UCSD-AML1 (cell line): ENCODE results near the gene HACD2.

Experiments
- DNase-seq: peaks from one replicate; lab custom pipeline; 2025; ENCODE audit not compliant: unreplicated experiment; lab: John Stamatoyannopoulos, UW

HACD2 gene, protein sequence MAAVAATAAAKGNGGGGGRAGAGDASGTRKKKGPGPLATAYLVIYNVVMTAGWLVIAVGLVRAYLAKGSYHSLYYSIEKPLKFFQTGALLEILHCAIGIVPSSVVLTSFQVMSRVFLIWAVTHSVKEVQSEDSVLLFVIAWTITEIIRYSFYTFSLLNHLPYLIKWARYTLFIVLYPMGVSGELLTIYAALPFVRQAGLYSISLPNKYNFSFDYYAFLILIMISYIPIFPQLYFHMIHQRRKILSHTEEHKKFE

DNA sequence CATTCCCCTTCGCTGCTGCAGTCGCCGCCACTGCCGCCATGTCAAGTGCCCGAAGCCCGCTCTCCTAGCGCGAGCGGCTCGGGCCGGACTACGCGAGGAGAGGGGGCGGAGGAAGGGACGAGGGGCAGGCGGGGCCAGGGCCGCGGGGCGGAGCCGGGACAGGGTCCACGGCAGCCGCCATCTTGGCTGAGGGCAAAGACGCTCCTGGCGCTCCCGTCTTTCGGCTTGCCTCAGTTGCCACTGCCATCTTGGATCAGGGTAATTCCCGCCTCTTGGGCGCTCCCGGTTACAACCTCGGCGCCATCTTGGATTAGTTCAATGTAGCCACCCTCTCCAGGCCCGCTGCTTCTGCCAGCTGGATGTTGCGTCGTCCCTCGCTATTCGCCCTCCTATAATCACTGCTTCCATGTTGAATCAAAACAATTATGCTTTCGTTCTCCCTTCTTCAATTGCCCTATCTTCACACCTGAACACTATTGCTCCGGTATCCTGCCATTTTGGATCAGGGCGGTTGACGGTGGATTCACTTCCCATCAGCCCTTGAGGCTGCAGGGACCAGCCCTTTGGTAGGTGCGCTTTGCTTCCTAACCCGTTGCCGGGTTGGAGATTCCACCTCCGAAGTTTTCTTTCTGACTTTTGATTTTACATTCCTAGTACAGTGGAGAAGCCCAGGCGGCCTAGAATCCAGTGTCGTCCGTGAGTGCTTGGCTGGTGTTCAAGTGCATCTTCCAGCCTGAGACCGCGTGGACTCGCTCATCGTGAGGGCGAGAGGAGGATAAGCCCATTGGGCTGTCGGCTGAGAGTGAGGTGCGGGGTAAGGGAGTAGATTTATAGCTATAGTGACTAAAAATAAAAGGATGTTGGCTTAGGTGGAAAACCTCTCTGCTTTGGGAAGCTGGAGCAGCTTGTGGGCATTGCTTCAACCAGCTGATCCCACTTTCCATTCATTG is at the start of gene HACD2:
TSS of gene HACD2 (minus strand) at position 66 of the 950 bp plus-strand sequence. CDS start at position 40, 26 bp downstream.
- DNase-seq: peak; percentile 98

DNA sequence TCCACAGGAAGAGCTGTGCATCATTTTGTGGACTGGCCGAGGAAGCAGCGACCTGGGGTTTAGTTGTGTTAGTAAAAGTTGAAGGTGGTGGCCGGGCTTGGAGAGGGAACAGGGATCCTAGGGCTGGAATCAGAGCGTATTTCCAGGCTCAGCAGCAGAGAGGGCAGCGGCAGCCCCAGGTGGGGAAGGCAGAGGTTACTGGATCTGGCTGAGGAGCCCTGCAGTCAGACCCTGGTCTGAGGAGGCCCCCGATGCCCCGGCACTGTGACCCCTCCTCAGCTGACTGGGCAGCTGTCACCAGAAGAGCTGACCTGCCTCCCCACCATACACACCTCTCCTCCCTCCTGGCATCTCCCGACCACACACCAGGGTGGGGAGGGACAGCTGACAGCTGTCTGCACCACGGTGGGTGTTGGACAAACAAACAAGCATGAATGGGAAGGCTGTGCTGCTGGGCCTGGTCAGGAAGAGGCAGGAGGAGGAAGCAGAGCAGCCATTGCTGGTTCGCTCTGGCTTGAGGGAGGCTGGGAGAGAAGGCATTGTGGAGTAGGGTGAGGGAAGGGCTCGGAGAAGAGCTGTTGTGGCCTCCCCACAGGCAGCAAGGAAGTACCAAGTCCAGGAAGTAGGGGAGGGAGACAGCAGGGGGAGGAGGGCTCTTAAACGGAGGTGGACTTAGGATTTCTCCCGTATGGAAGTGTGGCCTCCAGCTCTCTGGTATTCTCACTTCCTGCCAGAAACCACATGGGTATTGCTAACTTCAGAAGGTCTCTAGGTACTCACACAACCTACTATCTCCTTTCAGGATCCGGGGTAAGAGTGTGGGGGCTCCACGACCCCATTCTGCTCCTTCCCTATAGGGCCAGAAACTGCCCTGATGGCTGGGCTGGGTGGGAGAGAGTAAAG is 49.5 kb upstream of the HACD2 start:
- DNase-seq: peak; percentile 42

DNA sequence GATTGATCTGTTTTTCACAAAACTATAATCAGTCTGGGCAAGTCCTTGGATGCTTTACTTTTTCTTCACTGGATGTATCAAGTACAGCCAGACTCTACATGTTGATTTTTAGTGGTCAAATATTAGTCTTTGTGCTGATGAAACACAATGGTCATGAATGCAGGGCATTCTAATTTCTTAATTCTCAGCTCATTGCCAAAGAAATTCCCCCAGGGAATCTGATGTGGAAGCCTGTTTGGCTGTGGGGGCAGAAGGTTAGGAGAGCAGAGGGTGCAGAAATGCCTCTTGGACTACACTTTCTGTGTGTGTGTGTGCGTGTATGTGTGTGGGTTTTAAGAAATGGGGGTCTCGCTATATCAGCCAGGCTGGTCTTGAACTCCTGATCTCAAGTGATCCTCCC is 48.7 kb upstream of the HACD2 start:
- DNase-seq: no peak

DNA sequence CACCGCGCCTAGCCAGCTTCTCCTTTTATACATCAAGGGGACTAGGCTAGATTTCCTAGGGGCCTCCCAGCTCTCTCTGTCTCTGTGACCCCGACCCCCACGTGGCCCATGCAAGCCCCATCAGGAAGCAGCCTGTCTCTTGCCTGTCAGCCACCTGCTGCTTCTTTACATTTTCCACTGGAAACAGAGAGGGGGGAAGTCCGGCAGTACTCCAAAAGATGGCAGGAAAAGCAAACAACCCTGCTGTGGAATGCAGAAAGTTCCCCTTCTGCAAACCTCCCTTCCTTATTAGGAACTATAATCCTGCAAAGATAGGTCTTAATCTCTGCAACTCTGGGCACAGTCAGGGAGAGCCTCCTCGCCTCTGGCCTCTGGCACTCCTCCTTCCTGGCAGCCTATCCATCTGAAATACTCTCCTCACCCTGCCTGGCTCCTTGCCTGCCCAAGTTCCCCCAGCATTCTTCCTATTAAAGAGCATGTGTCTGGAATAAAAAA is 47.4 kb upstream of the HACD2 start:
- peak; percentile 49 for DNase-seq

DNA sequence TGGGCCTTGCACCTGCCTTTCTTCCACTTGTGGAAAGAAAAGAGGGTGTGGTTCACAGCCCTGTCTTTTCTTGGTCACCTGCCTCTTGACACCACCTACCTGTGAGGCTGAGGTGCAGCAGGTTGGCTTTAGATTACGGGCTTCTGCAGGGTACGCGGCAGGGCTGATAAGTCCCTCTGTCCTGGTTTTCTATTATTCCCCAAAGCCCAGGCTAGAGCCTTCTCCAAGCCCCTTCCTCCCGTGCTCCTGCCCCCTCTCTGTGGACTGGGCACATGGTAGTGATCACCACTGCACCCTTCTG is 44.8 kb upstream of the HACD2 start:
- DNase-seq: no peak

DNA sequence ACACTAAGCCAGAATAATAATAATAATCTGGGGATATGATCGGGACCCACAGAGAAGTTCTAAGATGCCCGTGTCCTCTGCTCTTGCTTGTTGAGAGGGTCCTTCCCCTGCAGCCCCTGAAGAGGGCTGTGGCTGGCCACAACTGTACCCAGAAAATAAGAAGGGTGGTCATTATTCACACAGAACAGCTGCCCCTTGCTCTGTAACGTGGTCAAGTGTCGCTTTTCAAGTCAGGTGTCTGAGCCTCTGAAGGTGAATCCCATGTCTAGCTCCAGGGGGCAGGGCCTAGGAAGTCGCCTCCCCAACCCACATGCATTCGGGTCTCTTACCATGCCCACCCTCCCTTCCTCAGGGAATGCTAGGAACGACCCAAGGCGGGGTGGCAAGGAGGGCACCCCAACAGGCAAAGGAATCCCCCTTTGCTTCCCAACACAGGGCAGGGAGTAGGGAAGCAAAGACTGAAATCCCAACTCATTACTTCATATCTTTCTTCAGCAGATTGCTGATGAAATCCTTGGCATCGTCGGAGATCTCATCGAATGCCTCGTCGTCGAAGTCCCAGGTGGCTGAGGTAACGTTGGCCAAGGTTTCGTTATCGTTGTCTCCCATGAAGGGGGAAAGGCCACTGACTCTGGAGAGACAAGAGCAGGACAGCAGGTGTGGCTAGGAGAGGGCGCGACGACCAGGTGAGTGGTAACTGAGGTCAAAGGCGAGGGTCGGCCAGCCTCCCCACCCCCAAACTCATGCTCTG is 44.3 kb upstream of the HACD2 start:
- DNase-seq: no peak

DNA sequence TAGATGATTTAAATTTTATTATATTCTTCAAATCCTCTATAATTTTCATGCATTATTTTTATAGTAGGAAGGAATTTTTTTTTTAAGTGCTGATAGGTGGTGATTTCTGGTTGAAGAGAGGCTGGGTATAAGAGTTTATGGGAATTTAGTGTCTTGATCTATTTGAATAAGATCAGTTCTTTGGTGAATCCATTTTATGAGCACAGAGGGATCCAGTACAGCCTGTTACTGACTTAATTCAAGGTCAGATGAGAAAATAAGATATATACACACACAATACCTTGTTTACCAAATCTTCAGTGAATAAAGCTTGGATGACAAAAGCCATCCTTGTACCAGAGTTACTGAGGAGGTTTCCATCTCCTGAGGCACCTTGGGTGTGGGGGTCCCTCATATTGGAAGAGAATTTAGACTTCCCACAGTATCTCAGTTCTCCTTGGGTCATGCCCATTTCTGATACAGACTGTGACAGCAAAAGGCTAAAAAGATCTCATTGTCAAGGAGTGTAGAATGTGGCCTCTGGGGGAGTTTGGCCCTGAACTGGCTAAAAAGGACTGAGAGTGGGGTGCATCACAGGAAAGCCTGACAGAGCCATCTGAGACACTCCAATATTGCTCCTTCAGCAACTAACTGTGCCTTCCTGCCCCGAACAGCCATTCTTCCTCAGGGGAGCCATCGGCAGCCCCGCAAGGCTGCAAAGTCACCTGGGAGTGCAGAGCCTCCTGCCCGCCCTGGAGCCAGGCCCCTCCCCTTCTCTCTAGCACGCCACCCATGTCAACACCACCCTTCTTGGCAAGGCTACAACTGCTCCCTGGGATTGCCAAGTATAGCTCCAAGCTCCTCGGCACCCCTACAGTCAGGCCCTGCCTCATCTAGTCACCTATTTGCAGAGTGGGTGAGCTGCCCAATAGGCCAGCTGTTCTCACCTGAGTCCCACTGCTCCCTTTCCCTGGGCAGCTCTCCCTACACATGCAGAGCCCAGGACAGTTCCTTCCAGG is 43.1 kb upstream of the HACD2 start:
- no peak for DNase-seq

DNA sequence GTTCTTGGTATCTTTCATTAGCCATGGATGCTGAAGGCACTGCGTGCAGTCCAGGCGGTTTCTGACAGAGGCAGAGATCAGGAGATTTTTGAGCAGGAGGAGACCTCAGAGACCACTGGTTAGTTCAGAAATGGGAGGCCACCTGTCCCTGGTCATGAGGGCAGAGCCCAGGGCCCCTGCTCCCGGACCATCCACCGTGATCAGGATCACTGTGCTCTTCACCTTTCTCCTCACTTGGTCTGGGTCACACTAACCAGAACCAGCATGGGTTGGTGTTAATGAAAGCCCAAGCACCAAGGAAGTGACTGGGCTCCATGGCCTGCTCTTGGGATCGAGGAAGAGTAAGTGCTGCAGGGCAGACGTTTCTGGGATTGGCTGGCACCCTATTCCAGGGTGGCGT is 42.0 kb upstream of the HACD2 start:
- DNase-seq: no peak

DNA sequence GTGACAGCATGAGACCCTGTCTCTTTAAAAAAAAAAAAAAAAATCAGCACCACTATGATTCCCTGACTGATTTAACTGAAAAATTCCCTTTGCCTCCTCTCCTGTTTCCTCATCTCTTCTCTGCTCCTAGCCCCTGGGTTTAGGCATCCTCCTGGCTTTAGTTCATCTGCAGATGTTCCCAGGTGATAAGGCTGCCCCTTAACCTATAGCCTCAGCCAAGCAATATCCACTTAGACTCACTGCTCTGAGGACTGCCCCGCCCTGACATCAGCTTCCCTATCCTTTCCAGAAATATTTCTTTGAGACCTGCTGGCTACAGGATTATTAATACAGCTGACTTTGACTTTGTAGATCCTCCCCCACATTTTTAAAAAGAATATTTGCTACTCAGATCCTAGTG is 39.4 kb upstream of the HACD2 start:
- no peak for DNase-seq

DNA sequence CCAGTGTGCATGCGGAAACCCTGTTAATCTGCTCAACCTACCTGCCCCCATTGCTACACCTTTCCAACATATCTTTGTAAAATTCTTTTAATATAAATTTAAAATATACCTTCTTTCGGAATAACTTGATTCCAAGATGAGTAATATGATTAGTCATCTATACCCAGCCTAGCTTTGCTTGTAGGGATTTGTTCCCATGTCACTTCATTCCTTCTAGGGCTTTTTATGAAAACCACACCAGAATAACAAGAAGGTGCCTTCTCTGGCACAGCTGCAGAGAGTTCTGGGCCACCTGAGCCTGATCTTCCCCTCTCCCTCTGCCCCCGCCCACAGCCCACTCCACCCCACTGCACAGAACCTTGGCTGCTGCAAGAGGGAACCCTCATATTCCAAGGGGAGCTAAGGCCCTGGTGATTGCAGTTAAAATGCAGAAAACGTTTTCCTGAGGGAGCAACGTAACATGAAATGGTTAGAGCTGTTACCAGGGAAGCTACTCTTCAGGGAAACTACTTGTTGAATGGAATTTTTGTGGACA is 38.6 kb upstream of the HACD2 start:
- no peak for DNase-seq

DNA sequence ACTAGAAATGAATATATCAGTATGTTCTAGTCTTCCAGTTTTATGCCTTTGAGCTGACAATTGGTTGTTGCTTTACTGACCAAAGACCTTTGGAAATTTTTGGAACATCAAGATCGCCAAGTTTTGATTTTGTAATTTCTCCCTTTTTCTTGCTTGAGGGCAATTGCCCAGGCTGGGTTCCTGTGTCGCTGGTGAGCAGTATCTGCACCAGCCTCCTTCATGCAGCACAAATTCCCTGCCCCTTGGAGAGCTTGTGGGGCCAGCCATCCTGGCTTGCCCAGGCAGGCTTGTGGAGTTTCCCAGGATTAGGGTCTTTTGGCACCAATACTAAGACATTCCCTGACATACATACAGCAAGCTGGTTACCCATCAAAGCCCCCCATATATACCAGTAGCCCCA is 37.9 kb upstream of the HACD2 start:
- no peak for DNase-seq

DNA sequence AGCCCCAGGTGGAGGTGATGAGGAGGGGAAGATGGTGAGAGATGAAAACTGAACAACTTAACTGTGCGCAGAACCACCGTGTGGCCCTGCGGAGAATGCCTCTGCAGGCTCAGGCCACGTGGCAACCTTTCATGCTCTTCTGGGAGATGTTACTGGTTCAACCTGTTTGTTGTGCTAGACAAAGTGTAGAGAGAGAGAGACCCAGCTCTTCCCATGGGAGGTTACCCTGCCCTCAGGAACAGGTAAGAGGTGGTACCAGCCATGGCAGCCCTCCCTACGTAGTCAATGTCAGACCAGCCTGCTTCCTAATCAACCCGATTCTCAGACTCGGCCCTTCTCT is 37.0 kb upstream of the HACD2 start:
- DNase-seq: no peak

DNA sequence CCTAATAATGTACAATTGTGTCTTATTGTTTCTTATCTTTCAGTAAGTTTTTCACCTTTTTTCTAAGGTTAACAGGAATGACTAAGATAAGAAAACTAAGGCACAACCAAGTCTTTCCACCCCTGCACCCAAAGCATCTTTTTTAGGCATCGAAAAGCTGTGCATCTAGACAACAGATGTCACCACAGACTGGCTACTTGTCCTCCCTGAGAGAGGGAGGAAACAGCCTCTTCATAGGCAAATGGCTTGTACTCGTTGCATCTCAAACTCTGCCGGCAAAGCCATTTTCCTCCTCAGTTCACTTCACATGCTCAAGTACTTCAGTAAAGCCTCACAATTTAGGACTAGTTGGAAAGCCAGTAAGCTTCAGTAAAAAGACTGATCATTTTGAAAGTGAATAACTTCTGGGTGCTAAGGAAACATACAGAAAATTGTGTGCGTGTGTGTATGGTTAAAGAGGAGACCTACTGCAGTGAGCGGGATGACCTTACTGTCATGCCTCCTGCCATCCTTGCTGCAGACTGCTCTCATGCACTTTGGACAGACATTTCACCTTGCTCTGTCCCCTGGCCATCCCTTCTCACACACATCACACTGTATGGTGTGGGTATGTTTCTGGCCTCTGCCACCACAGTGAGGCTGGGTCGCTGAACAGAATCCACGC is 36.5 kb upstream of the HACD2 start:
- DNase-seq: no peak

DNA sequence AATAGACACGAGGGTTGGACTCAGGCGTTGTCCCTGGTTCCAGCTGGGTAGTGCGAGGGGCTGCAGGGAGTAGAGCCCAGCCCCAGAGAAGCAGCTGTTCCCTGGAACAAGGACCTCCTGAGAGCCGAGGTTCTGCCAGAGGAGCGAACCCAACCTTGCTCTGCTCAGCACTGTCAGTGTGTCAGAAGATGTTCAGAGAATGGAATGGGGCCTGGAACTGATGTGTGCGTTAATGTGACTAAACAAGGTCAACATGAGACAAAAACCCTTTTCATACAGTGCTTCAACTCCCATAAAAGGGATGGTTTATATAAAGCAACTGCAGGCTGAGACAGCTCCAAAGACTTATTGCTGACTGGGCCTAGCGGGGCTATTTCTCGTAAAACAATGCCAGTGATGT is 35.5 kb upstream of the HACD2 start:
- DNase-seq: no peak

DNA sequence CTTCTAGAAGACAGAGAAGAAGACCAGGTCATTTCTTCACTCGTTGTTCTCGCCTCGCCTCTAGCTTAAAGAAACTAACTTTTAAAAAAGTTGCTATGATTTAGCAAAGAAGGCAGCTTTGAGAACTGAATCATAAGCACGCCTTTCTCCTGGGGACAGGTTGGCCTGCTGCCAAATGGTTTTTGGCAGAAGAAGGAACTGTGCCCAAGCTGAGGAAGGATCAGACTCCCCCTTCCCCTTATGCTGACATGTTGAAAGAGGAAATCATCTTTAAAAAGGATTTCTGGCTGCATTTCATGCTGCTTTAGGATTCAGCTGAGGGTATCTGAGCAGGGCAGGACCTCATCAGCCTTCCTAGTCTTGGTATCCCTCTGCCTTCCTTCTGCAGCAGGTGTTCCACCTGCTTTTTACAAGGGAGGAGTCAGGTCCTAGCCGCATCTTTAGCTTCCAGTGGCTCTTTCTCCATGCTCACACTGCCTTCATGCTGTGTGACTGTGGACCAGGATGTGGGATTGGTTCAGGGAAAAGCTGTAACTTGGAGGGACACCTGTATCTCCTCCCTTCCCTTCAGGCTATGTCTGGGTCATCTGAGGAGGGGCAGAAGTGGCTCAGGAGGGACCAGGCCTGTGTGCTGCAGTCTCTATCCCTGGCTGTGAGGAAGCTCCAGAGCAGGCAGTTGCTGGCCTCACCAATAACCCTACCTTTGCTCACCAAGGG is 34.1 kb upstream of the HACD2 start:
- peak; percentile 58 for DNase-seq

DNA sequence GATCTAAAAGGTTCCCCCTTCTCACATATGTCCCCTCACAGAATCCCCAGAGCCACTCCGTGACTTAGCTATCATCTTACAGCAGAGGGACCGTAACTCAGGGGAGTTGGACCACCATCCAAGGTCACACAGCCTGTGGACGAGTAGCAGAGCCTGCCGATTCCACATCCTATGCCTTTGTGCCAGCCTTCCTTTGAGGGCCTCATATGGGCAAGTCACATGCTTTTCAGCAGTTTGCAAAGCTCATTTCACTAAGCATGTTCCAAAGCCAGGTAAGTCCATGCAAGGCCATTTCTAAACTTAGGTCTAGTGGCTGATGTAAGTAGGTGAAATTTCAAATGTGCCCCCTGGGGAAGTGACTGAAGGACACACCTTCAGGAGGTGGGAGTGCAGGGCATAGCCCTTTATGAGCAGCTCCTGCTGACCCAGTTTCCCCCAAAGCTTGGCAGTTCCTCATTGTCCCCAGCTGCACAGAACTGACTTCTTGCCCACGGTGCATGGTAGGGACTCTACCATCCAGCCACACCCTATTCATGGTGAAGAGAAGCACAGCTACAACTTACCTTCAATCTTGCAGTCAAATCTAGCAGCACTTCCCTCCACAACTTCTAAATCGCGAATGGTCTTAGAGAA is 33.3 kb upstream of the HACD2 start:
- DNase-seq: peak; percentile 42

DNA sequence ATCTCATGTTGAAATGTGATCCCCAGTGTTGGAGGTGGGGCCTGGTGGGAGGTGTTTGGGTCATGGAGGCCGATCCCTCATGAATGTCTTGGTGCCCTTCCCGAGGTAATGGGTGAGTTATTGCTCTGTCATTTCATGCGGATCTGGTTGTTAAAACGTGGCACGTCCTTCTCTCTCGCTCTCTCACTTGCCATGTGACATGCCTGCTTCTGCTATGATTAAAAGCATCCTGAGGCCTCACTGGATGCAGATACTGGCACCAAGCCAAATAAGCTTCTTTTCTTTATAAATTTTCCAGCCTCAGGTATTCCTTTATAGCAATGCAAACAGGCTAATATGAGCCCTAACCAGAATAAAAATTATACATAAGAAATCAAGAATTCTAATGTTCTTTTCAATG is 31.7 kb upstream of the HACD2 start:
- no peak for DNase-seq

DNA sequence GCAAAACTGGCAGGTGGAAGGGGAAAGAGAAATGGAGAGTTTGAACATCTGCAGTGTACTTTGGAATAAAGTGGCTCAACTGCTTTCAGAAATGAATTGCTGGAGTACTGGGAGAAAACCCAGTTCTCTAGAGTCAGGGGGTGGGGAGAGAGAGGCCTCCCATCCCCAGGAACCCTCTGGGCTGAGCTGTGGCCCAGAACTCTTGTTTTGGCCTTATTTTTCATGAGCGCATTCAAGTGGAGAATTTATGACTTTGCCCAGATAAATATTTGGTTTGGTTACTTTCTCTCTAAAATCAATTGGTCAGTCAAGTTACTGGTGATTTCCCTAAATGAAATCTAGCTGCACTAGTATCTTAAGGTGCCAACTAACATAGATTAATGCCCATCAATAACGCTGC is 28.7 kb upstream of the HACD2 start:
- DNase-seq: no peak
